HepG2 (cell line): ENCODE data around the gene HNRNPA1. TPM values are rescaled to one million over a fixed set of nuclear protein-coding genes. Genes with fewer than 3 reads are reported as not detected.

Source experiments
- ATAC-seq: fragments of 200-7000 bp; cut with Tn5 transposase; 3 replicates; pipeline ENCODE4 v1.9.1; 2020; ENCODE audit warnings: mild to moderate bottlenecking, moderate library complexity
- BruUV-seq: library from RNA; stranded (reverse); fragments of 400-500 nt; replicated peaks from 2 replicates; lab custom pipeline; 2021; lab: Mats Ljungman, UMichigan
- CTCF ChIA-PET: fragments of 300-600 bp; formaldehyde crosslinking; extraction: SDS; loops from one replicate; lab custom pipeline; 2021; ENCODE audit warnings: low total read pairs, inconsistent platforms, low intra/inter-chr PET ratio; lab: Yijun Ruan, JAX
- POLR2A ChIA-PET: fragments of 350-600 bp; sonication (Branson Sonifier 250); formaldehyde crosslinking; loops from one replicate; lab custom pipeline; 2020; ENCODE audit warnings: antibody characterized with exemption, inconsistent platforms; lab: Yijun Ruan, JAX
- DNase-seq: peaks from one replicate; pipeline ENCODE4 v3.0.0-alpha.2; 2015; ENCODE audit warnings: low spot score
- FAIRE-seq: peaks from 3 replicates; lab custom pipeline; 2011; peaks lifted over from hg19 to GRCh38; lab: Jason Lieb, UNC
- H2AFZ ChIP-seq: one replicate; pipeline ENCODE4 v1.6.1; 2011; ENCODE audit warnings: low read length, inconsistent platforms
- H3K27ac ChIP-seq: fragments of 300-600 bp; 3 replicates; pipeline ENCODE4 v1.8.0; 2011; ENCODE audit warnings: mixed run types, mild to moderate bottlenecking, mixed read lengths, low read length, inconsistent platforms; ENCODE audit not compliant: insufficient read depth; ENCODE audit errors: extremely low read length
- H3K27me3 ChIP-seq, 2 experiments: fragments of 200-600 bp in 1 of 2; 2 replicates in 1 of 2; 3 replicates in 1 of 2; pipeline versions ENCODE4 v1.6.0 to v1.8.0; 2011; ENCODE audit warnings: low read length in 2 of 2, mild to moderate bottlenecking in 2 of 2, moderate library complexity in 2 of 2, inconsistent platforms in 1 of 2; ENCODE audit not compliant: insufficient read depth in 2 of 2, control insufficient read depth in 1 of 2
- H3K36me3 ChIP-seq, 2 experiments: fragments of 200-600 bp in 1 of 2; replicated peaks in 1 of 2; 2 replicates in 1 of 2; 3 replicates in 1 of 2; pipeline versions ENCODE4 v1.5.1 to v1.8.0; 2011; ENCODE audit warnings: low read length in 2 of 2, inconsistent platforms in 1 of 2; ENCODE audit not compliant: insufficient read depth in 2 of 2, control insufficient read depth in 1 of 2
- H3K4me1 ChIP-seq: 2 replicates; pipeline ENCODE4 v1.5.1; 2012; ENCODE audit warnings: low read length, inconsistent platforms; ENCODE audit not compliant: insufficient read depth
- H3K4me2 ChIP-seq: 2 replicates; pipeline ENCODE4 v1.6.0; 2011; ENCODE audit warnings: low read depth, low read length, inconsistent platforms
- H3K4me3 ChIP-seq, 3 experiments: fragments of 200-600 bp in 1 of 3; sonication (generic), shearing (Covaris generic) in 1 of 3; replicated peaks in 1 of 3; 2 replicates each; pipeline ENCODE4 v1.5.1; 2011 to 2016; ENCODE audit warnings: low read length in 3 of 3, inconsistent platforms in 2 of 3, low read depth in 2 of 3, mild to moderate bottlenecking in 2 of 3, control low read depth in 1 of 3, mixed read lengths in 1 of 3; ENCODE audit not compliant: insufficient read depth in 1 of 3
- H3K79me2 ChIP-seq: one replicate; pipeline ENCODE4 v1.6.1; 2011; ENCODE audit warnings: low read length, inconsistent platforms; ENCODE audit not compliant: insufficient read depth
- H3K9ac ChIP-seq: 2 replicates; pipeline ENCODE4 v1.6.0; 2011; ENCODE audit warnings: mild to moderate bottlenecking, low read depth, low read length, inconsistent platforms; ENCODE audit not compliant: insufficient read depth
- H3K9me3 ChIP-seq: 2 replicates; pipeline ENCODE4 v1.5.1; 2012; ENCODE audit warnings: mild to moderate bottlenecking, low read length
- H4K20me1 ChIP-seq: 2 replicates; pipeline ENCODE4 v1.6.0; 2011; ENCODE audit warnings: inconsistent platforms, mild to moderate bottlenecking, low read length, moderate library complexity; ENCODE audit not compliant: insufficient read depth
- FOXA1 ChIP-seq, 2 experiments: fragments of 450-650 bp in 1 of 2; sonication (generic) in 1 of 2; formaldehyde crosslinking in 1 of 2; IDR thresholded peaks; 2 replicates each; pipeline versions ENCODE4 v1.4.0 to v1.6.1; 2016 to 2020; ENCODE audit warnings: missing genetic modification reagents in 1 of 2
- GTF3A ChIP-seq: sonication (generic); formaldehyde crosslinking; conservative IDR thresholded peaks from 2 replicates; pipeline ENCODE4 v1.4.0; 2020; ENCODE audit warnings: mild to moderate bottlenecking, missing genetic modification reagents
- MIER2 ChIP-seq: IDR thresholded peaks from 2 replicates; pipeline ENCODE4 v1.6.1; 2016; ENCODE audit warnings: missing biosample characterization, missing genetic modification reagents
- NPAS2 ChIP-seq: sonication (generic); formaldehyde crosslinking; IDR thresholded peaks from 2 replicates; pipeline ENCODE4 v1.8.0; 2022; ENCODE audit warnings: mild to moderate bottlenecking, missing genetic modification reagents, borderline replicate concordance
- RNF2 ChIP-seq: fragments of 450-650 bp; conservative IDR thresholded peaks from 2 replicates; pipeline ENCODE4 v1.6.1; 2016; ENCODE audit warnings: low read depth
- SP140L ChIP-seq: sonication (generic); formaldehyde crosslinking; IDR thresholded peaks from 2 replicates; pipeline ENCODE4 v1.4.0; 2020; ENCODE audit warnings: missing genetic modification reagents, borderline replicate concordance
- TBX3 ChIP-seq: fragments of 450-650 bp; IDR thresholded peaks from 2 replicates; pipeline ENCODE4 v1.6.1; 2017; ENCODE audit warnings: antibody characterized with exemption, mild to moderate bottlenecking, inconsistent platforms, borderline replicate concordance
- TEAD2 ChIP-seq: sonication (generic); formaldehyde crosslinking; IDR thresholded peaks from 2 replicates; pipeline ENCODE4 v1.9.0; 2021; ENCODE audit warnings: missing genetic modification reagents
- ZBTB7B ChIP-seq: sonication (generic); formaldehyde crosslinking; IDR thresholded peaks from 2 replicates; pipeline ENCODE4 v1.4.0; 2020; ENCODE audit warnings: missing genetic modification reagents
- ZMYM2 ChIP-seq: sonication (generic); formaldehyde crosslinking; IDR thresholded peaks from 2 replicates; pipeline ENCODE4 v1.8.0; 2022; ENCODE audit warnings: mild to moderate bottlenecking, missing genetic modification reagents
- ZNF20 ChIP-seq: sonication (generic); formaldehyde crosslinking; IDR thresholded peaks from 2 replicates; pipeline ENCODE4 v1.4.0; 2020; ENCODE audit warnings: mild to moderate bottlenecking, moderate library complexity, missing genetic modification reagents
- ZNF256 ChIP-seq: sonication (generic); formaldehyde crosslinking; conservative IDR thresholded peaks from 2 replicates; pipeline ENCODE4 v1.4.0; 2020; ENCODE audit warnings: missing genetic modification reagents
- ZNF816 ChIP-seq: sonication (generic); formaldehyde crosslinking; IDR thresholded peaks from 2 replicates; pipeline ENCODE4 v1.8.0; 2022; ENCODE audit warnings: missing genetic modification reagents, mild to moderate bottlenecking, borderline replicate concordance
- WGBS: methylation state at CpG from one replicate; pipeline ENCODE4 v1.1.6; 2017; ENCODE audit warnings: low lambda C conversion rate; 5-methylcytosine and 5-hydroxymethylcytosine counted together
- in situ Hi-C: cut with HindIII; loops from 2 replicates; pipeline ENCODE4 v1.10.0; 2017; ENCODE audit warnings: low pct_unique_long_range_greater_than_20kb; ENCODE audit not compliant: extremely low pct_ligation_motif_present
- intact Hi-C: fragments of 100-400 bp; cut with micrococcal nuclease; formaldehyde crosslinking; loops from one replicate; pipeline ENCODE4 v1.10.0; 2022; ENCODE audit not compliant: unreplicated experiment
- polyA plus RNA-seq, 8 experiments: library from polyadenylated mRNA; depleted of rRNA in 3 of 8; stranded (reverse) in 7 of 8; unstranded in 1 of 8; fragments of >200 nt; fragmentation: Illumina TruSeq in 4 of 8; extraction: Trizol in 4 of 8; gene quantifications; 2 replicates each; pipeline versions ENCODE4 v1.2.1 to v1.2.3, GENCODE V29; 2011 to 2016; ENCODE audit warnings: low read depth in 4 of 8, missing spikeins in 1 of 8, mixed read lengths in 1 of 8; ENCODE audit not compliant: insufficient read depth in 1 of 8
- total RNA-seq, 5 experiments: library from RNA; depleted of rRNA; stranded (reverse); fragments of >200 nt; fragmentation: Illumina TruSeq; extraction: Trizol; gene quantifications; 2 replicates each; pipeline ENCODE4 v1.2.3, GENCODE V29; 2016; ENCODE audit warnings: low read depth in 1 of 5
- TF ChIP-seq, protein P1 (sequence below): sonication (generic); formaldehyde crosslinking; IDR thresholded peaks from 2 replicates; pipeline ENCODE4 v1.4.0; 2020; ENCODE audit warnings: missing genetic modification reagents

HNRNPA1 gene
- total and polyA plus RNA-seq, 2 of the 13 experiments (the other 11 are each of a cell fraction or from before 2014, with no cell fraction given), result 535 to 1,820 TPM

DNA sequence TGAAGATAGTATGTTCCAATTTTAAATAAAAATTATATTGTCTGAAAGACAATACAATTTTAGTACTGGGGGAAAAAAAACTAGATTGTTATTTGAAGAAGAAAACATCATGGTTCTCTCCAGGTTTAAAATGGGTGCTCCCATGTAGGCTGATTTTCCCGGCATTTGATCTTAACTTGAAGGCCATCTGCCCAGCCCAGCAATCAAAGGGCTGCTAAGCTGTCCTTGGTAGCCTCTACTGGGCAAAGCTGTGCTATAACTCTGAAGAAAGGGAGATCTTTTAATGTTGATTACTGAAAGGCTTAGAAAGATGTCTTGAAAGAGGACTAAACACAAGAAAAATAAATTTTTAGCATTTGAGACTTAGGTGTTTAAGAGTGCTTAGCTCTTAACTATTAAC, 42.0 kb upstream of the HNRNPA1 start:
- Histone ChIP-seq H3K9ac (no peak overlapping the region), H2AFZ (no peak overlapping the region), H3K4me1 (no peaks in the 10 kb centered on the region), H3K79me2 (no peaks in the 10 kb centered on the region), H3K27me3 (no peaks in the 10 kb centered on the region), H3K4me3 (no peak overlapping the region)
- 92% methylated on average over 1 of the region's 1 CpG for WGBS
- POLR2A ChIA-PET, result no interaction called here
- BruUV-seq, result no TSS peak
- FAIRE-seq, result no peak
- no peak for TF ChIP-seq FOXA1 (IDR thresholded peaks at IDR 0.05)
- no peak for TF ChIP-seq FOXA1 (CRISPR knock-in tag; IDR thresholded peaks at IDR 0.05)
- TF ChIP-seq MIER2 (CRISPR knock-in tag), result no peak
- no peak for TF ChIP-seq ZNF256 (CRISPR knock-in tag)
- TF ChIP-seq SP140L (CRISPR knock-in tag), result no peak
- TF ChIP-seq ZNF20 (CRISPR knock-in tag), result no peak
- TF ChIP-seq TBX3, result no peak
- TF ChIP-seq ZMYM2 (CRISPR knock-in tag), result no peak
- no peak for TF ChIP-seq TEAD2
- TF ChIP-seq NPAS2 (CRISPR knock-in tag), result no peak
- TF ChIP-seq RNF2, result no peak
- no peak for TF ChIP-seq GTF3A
- TF ChIP-seq, protein P1, sequence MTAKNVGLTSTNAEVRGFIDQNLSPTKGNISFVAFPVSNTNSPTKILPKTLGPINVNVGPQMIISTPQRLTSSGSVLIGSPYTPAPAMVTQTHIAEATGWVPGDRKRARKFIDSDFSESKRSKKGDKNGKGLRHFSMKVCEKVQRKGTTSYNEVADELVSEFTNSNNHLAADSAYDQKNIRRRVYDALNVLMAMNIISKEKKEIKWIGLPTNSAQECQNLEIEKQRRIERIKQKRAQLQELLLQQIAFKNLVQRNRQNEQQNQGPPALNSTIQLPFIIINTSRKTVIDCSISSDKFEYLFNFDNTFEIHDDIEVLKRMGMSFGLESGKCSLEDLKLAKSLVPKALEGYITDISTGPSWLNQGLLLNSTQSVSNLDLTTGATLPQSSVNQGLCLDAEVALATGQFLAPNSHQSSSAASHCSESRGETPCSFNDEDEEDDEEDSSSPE, result no peak
- no peak for TF ChIP-seq ZNF816 (CRISPR knock-in tag)
- no peak for TF ChIP-seq ZBTB7B (CRISPR knock-in tag)
- TF ChIP-seq, all 625 proteins: peak for 0
- no peak for DNase-seq
- intact Hi-C loops (loop anchor here (5.0 kb wide), 1 partner anchor 129 kb away; no protein-coding TSS in a partner anchor), in situ Hi-C loops (no loop called here)
- H4K20me1 ChIP-seq, result no peaks in the 10 kb centered on the region
- no peak overlapping the region for H3K4me2 ChIP-seq
- H3K27ac ChIP-seq, result no peak overlapping the region
- peaks cover 4 to 10% of the 10 kb centered on the region in 2 experiments for H3K36me3 ChIP-seq
- H3K9me3 ChIP-seq, result no peaks in the 10 kb centered on the region
- CTCF ChIA-PET, result no interaction called here
- ATAC-seq, result no peak
